B cell (primary cell): ENCODE data around the gene ANGPTL8.

Experiments used
- EZH2 ChIP-seq: IDR thresholded peaks from 2 replicates; pipeline ENCODE4 v1.6.1; 2012; ENCODE audit warnings: borderline replicate concordance, low read depth, mild to moderate bottlenecking, moderate library complexity, low read length; ENCODE audit not compliant: insufficient read depth, poor library complexity, severe bottlenecking
- TF ChIP-seq, protein P1 (sequence below): fragments of 200-600 bp; IDR thresholded peaks from one replicate; pipeline ENCODE4 v1.8.0; 2022; ENCODE audit warnings: antibody characterized with exemption, mild to moderate bottlenecking

GRCh38 chr19:11251650-11252314 is 12.4 kb downstream of the ANGPTL8 start:
- TF ChIP-seq, protein P1, sequence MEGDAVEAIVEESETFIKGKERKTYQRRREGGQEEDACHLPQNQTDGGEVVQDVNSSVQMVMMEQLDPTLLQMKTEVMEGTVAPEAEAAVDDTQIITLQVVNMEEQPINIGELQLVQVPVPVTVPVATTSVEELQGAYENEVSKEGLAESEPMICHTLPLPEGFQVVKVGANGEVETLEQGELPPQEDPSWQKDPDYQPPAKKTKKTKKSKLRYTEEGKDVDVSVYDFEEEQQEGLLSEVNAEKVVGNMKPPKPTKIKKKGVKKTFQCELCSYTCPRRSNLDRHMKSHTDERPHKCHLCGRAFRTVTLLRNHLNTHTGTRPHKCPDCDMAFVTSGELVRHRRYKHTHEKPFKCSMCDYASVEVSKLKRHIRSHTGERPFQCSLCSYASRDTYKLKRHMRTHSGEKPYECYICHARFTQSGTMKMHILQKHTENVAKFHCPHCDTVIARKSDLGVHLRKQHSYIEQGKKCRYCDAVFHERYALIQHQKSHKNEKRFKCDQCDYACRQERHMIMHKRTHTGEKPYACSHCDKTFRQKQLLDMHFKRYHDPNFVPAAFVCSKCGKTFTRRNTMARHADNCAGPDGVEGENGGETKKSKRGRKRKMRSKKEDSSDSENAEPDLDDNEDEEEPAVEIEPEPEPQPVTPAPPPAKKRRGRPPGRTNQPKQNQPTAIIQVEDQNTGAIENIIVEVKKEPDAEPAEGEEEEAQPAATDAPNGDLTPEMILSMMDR, result no peak
- no peak for TF ChIP-seq EZH2
